Fibroblast of skin of left quadriceps (primary cell): ENCODE results near the gene PARN.
"Not testable (repeated sequence)": the region's sequence is repeated elsewhere in the genome, so short reads cannot be mapped to it uniquely, and the experiment has no call there.

Experiments used
- DNase-seq, 2 experiments: peaks; one replicate each; pipeline ENCODE4 v3.0.0-alpha.2; 2013; ENCODE audit warnings: low read depth in 2 of 2

Gene PARN

DNA sequence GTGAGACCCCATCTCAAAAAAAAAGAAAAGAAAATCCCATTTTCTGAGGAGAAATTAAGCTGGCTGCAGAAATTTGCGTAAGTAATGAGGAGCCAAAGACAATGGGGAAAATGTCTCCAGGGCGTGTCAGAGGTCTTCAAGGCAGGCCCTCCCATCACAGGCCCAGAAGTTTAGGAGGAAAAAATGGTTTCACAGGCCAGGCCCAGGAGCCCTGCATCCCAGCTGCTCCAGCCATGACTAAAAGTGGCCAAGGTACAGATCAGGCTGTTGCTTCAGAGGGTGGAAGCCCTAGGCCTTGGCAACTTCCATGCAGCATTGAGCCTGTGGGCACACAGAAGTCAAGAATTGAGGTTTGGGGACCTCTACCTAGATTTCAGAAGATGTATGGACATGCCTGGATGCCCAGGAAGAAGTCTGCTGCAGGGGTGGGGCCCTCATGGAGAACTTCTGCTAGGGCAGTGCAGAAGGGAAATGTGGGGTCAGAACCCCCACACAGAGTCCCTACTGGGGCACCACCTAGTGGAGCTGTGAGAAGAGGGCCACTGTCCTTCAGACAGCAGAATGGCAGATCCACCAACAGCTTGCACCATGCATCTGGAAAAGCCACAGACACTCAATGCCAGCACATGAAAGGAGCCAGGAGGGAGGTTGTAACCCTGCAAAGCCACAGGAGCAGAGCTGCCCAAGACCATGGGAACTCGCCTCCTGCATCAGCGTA is 55.2 kb downstream of the PARN start:
- DNase-seq = not testable (repeated sequence)

DNA sequence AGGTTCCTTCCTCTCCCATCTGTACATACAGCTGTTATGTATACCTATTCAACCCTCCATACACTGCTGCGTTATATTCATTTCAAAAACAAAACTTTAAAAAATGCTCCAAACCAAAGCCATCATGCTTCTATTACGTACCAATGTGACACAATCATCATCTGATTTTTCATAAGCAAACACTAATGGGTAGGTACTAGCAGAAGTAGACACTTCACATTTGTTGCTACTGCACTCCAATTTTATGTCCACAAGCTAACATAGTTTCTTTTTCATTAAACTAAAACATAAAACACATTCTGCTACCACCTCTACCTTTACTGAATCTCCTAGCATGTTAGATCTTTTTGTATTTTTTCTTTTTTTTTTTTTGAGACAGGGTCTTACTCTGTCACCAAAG is 57.5 kb downstream of the PARN start:
- no peak for DNase-seq

DNA sequence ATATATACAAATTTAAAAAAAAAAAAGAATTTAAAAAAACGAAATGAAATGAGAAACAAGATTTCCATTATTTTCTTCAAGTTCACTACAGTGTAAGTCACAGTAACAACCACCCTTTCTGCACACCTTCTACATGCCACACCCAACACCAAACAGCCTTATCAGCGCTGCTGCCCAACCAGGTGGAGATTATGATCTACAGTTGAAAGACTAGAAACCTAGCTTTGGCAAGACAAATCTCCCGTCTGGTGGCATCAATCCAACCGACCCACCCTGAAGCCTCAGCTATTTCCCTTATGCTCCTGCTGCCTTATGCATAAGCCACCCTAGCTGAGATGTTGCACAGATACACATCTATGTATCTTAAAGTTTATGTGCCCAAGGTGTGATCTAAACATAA is 60.8 kb downstream of the PARN start:
- no peak for DNase-seq

DNA sequence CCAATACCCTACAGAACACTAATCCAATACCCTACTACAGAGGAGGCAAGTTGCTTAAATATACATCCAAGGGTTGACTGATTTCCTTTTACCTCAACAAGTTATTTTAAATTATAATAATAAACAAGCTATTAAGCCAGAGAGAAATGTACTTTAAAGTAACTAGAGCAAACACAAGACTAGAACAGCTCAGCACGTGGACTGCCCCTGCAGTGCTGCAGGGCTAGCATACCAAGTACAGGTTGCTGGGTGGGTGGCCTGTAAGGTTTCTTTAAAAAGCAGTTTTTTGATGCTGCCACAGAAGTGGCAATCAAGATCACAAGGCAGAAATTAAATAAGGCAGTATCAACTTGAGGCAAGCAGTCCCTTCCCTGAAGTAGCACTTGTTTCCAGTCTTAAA is 63.5 kb downstream of the PARN start:
- DNase-seq = no peak

DNA sequence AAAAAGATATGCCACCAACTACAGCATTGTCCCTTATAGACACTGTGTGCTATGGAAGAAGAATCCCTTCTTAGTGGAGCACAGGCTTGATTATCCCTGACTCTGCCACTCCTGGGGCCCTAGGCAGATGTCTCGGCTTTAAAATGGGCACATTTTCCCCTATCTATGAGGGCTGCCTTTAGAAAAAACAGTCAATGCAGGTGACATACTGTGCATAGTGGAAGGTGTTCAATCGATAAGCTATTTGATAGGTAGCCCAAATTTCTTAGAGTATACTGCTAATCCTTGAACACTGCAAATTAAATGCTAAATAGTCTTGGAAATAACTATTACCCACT is 64.4 kb downstream of the PARN start:
- DNase-seq = no peak

DNA sequence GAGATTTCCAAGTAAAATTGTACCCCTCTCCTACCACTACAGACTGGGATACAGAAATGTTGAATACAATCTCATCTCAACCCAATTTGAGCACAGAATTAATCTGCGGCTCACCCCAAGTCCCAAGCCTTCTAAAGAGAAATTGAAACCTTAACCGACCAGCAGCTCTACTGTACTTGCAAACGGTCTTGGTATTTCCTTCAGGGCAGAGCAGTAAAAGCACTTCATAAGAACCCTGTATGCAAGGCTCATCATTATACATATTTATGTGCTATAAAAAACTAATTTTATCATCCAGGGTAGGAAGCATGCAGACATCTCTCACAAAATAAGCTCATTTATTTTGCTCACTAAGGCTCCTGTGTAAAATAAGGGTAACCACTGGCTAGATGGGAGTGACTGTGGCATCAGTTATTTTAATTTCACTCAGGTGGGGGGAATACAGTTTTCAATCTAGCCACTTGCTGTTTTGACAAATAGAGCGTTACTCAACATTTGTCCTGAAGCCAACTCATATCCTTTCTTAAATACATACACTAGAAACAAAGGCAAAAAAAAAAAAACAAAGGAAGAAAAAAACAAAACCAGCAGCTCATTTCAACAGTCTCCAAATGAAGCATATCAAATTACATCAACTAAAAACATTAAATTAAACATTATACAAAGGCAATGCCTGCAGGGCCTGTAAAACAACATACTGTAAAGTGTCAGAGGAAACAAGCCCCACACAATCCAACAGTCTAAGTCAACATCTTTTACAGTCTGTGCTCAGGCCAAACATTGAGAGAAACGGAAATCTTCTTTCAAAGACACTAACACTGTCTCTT is 65.0 kb downstream of the PARN start:
- no peak for DNase-seq

DNA sequence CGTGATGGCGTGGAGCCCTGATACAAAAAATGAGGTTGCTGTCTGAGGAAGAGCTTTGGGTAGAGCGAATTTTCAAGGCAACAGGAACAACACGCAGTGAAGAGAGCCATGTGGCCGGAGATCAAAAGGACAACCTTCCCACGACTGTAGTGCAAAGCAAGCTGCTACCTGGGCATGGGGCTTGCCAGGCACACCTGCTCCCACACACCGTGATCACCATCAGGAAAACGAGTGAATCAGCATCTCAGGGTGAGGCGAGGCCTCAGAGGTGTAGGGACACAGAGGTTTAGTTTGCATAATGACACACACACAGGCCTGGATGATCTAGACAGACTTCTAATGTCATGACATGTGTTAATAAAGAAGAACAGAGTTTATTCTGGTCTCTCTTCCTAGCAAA is 65.7 kb downstream of the PARN start:
- DNase-seq = no peak

DNA sequence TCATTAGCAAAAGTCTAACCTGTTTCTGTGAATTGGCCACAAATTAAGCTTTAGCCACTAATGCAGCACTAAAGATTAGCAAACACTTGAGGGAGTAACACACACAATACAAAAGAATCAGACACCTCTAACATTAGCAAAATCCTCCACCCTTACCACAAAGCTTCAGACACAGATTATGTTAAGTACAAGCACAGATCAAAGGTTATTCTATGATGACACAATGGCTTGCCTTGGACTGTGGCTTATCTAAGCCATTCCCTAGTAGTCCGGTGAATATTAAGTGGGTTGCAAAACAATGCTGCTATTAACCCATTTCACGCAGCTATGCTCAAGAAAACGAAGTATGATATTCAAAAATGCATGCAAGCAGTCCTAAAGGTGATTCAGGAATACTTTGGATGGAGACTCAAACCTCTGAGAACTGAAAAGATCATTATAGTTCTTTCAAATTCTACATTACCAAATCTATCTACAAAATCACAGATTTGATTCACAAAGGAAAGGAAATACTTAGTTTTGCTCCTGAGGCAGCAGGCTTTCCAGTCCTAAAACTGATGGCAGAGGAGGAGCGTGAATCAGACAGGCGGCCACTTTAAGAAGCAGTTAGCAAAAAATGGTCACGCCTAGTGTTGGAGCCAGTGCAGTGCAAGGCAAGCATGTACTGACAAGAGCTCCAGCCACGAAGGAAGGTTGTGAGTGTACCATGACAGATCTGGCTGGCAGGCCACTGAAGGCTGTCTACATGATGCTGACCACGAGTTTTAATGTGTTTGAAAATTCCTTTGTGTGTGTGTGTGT is 67.2 kb downstream of the PARN start:
- no peak for DNase-seq

DNA sequence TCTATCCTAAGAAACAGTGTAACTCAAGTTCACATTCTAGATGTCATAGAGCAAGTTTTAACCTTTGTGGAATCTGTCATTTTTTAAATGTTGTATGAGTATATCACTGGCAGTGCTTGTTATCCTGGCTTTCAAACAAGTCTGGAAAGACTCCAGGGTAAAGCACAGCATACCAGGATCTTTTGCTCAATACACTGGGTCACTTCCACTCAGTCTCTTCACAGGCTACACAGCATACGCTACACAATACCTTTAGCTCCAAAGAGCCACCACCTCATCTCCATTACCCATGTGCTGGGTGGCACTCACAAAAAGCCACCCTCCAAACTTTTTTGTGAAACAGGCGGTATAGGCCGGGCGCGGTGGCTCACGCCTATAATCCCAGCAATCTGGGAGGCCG is 69.5 kb downstream of the PARN start:
- no peak for DNase-seq

DNA sequence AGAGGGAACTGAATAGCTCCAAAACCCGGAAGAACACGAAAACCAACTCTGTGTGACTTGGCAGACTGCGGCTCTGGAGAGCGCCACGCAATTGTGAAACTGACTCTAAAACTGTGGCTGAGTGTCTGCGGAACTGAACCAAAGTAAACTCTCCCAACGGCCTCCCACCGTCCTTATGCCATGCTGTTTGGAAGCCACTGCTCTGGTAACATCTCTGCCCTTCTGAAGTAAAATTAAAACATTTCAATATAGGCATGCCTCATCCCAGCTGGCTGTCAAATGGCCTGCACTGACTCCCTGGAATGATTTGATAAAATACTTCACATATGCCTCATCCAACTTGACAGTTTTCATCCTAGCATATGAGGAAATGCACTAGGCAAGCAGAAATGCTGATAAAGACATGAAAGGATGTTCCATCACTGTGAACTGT is 70.2 kb downstream of the PARN start:
- DNase-seq = no peak

DNA sequence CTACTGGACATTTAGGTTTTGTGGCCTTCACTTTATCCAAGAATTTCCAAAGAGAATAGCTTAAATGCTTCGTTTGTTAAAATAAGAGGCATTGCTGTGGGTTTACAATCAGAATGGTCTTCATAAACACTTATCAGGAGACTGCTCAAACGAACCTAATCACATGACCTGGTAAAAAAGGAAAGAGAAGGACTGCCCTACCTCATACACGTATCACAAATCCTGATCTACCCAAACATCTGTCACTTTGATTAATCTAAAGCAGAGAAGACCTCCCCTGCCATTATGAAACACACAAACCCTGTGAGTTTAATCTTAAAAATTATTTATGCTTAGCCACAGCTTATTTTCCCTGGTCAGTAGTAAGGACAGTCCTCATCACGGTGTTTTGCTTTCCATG is 76.6 kb downstream of the PARN start:
- DNase-seq = no peak

DNA sequence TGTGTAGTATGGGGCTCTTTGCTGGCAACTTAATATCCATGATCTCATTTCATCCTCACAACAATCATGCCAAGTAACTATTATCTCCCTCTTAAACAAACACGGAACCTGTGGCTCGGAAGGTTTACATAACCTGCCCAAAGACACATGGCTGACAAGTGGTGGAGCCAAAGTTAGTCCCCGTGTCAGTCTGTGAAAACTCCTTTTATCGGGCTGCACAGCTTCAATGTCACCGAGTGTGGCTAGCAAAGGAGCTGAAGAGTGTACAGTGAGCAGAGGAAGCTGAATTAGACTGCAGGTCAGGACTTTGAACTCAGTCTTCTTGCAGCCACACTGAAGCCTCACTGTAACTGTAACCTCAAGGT is 80.3 kb downstream of the PARN start:
- no peak for DNase-seq

DNA sequence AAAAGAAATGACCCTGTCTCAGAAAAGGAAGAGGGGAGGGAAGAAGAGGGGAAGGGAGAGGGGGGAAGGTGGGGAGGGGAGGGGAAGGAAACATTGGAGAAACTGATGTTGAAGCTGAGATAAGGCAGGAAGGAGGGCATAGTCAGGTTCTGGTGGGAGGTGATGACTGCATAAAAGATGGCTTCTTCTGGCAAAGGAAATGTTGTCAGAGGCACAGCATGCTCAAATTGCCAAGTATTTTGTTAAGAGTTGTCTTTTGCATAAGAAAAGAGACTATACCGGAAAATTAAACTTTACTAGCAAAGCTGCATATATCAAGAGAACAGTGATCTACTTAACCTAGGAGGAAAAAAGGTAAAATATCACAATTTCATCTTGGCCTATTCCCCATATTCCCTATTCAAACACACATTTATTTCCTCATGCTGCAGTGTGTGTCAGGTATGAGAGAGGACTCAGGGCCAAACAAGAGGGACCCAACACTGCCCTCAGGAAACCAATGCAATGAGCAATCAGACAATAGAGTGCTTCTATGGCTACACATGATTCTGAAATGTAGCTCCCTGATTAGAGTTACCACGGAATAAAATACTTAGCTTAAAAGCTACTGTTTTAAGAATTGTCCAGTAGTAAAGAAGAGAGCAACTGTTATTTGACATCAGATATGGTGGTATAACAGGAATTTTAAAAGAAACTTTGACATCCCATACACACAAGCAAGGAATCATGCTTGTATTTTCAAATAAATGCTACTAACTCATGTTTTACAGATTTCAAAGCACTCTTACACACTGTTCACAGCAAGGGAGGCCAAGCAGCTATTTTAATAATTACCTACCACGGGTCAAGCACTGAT is 80.9 kb downstream of the PARN start:
- no peak for DNase-seq

DNA sequence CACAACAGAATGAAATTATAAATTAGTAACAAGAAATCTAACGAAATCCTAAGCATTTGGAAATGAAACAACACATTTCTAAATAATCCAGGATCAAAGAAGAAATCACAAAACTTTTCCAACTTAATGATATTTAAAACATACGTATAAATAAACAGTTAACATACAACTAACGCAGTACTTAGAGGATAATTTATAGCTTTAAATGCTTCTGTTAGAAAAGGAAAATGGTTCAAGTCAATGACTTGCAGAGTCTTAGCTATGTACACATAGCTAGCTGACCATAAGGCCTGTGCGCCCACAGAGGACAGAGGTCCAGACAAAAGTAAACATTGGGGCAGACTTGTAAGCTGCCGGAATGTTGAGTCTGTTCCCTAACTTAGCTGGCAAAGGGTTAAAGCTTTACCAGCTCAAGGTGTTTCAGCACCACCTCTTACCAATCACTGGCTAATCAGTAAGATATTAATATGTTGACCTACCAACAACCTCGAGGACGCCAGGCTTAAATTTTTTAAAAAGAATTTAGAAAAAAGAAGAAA is 84.6 kb downstream of the PARN start:
- no peak for DNase-seq

DNA sequence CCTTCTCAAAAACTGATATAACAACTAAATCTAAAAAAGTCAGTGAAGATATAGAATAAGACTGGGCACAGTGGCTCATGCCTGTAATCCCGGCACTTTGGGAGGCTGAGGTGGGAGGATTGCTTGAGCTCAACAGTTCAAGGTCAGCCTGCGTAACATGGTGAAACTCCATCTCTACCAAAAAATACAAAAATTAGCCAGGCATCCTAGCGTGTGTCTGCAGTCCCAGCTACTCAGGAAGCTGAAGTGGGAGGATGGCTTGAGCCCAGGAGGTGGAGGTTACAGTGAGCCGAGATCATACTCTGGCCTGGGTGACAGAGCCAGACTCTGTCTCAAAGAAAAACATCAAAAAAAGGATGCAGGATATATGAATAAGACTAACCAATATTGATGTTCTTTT is 85.2 kb downstream of the PARN start:
- DNase-seq = not testable (repeated sequence)

DNA sequence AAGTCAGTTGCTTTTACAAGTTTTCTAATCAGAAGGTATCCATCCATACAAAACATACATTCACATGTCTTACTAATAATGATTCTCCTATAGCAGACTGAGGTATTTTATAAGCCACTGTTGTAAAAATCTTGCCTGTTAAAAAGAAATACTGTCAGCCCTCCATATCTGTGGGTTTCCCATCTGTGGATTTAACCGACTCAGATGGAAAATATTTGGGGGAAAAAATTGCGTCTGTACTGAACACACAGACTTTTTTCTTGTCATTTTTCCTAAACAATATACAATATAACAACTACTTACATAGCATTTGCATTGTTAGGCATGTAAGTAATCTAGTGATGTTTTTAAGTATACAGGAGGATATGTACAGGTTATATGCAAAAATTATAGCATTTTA is 90.4 kb downstream of the PARN start:
- DNase-seq = peak; percentile 52 to 59

DNA sequence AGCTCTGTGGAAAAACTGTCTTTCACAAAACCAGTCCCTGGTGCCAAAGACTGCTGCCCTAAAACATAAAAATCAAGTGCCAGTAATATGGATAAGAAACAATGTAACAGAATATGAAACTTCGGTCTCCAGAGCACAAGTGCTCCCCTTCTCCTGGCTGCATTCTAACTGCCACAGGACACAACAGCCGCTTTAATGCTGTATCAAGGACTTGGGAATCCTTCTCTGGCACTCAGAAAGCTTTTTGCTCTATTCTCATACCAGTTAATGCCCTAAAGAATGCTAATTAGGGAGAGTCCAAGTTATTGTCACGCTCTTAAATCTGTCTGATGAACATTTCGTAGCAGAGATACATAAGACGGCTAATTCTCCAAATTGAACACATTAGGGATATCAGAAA is 90.9 kb downstream of the PARN start:
- DNase-seq = no peak

DNA sequence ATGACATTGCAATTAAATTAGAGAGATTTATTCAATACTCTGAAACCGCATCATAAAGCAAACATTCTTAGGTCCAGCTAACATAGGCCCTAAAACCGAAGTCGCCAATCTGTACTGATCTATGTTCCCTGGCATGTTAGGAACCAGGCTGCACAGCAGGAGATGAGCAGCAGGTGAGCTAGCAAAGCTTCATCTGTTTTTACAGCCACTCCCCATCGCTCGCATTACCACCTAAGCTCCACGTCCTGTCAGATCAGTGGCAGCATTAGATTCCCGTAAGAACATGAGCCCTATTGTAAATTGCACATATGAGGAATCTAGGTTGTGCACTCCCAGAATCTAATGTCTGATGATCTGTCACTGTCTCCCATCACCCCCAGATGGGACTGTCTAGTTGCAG is 91.5 kb downstream of the PARN start:
- no peak for DNase-seq

DNA sequence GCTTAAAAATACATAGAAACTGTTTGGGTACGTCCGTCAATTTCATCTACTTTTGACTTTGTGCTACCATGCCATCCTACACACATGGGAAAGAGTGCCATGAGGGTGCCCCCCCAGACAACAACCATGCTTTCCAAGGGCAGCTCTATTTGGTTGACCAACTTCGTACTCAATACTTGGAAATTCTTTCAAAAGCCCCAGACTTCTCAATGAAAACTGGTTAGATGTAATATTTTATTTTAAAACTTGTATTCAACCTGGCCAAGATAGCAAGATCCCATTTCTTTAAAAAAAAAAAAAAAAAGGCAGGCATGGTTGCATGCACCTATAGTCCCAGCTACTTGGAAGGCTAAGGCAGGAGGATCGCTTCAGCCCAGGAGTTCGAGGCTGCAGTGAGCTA is 98.4 kb downstream of the PARN start:
- DNase-seq = no peak

DNA sequence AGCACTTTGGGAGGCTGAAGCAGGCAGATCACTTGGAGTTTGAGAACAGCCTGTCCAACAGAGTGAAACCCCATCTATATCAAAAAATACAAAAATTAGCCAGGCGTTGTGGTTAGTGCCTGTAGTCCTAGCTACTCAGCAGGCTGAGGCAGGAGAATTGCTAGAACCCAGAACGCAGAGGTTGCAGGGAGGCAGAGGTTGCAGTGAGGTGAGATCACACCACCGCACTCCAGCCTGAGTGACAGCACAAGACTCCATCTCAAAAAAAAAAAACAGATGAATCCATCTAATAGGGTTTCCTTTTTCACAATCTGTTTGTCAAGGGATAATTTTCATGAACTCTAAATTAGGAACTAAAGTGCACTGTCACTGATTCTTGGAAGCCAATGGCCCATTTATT is 99.0 kb downstream of the PARN start:
- no peak for DNase-seq

DNA sequence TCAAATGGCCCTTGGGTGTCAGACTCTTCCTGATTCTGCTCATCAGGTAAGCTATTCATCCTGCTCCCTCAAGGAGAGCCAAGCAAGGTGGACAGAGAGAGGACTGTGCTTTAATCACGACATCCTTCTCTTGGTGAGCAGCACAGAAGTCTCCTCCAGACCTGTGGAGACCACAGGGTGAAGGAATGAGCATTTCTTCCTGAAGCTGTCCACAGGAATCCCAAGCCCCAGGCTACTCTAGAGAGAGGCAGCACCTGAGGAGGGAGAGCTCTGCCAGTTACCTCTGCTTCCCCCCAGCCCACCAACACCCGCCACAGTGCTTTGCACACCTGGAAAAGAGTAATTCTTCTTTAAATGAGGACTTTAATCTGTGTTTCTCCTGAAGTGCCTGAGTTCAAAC is 100.0 kb downstream of the PARN start:
- DNase-seq = no peak
